Cardiac fibroblast (primary cell): ENCODE measurements around the gene TMEM252.

Source experiments
- DNase-seq, 2 donors: peaks; one replicate each; pipeline versions ENCODE4 v3.0.0 to v3.0.0-alpha.2; 2010; ENCODE audit warnings: low read depth in 2 of 2
- H3K4me3 ChIP-seq, 2 donors: replicated peaks in 1 of 2; 1 replicate in 1 of 2; 2 replicates in 1 of 2; pipeline ENCODE4 v1.5.1; 2011; ENCODE audit warnings: low read depth in 2 of 2, low read length in 2 of 2, mild to moderate bottlenecking in 2 of 2, moderate library complexity in 1 of 2
- CTCF ChIP-seq: IDR thresholded peaks from one replicate; pipeline ENCODE4 v1.5.1; 2011; ENCODE audit warnings: low read depth, mild to moderate bottlenecking, low read length, inconsistent platforms

TMEM252 gene, protein sequence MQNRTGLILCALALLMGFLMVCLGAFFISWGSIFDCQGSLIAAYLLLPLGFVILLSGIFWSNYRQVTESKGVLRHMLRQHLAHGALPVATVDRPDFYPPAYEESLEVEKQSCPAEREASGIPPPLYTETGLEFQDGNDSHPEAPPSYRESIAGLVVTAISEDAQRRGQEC

GRCh38 chr9:68540712-68541535 is at the start of gene TMEM252:
Gene TMEM252 (minus strand): TSS chr9:68540883. CDS start chr9:68540814, 69 bp downstream.
- H3K4me3 ChIP-seq, result no peak within 1 kb of the TSS
- peak in 1 of 2 donors; percentile 19 for DNase-seq
- no peak for TF ChIP-seq CTCF

DNA sequence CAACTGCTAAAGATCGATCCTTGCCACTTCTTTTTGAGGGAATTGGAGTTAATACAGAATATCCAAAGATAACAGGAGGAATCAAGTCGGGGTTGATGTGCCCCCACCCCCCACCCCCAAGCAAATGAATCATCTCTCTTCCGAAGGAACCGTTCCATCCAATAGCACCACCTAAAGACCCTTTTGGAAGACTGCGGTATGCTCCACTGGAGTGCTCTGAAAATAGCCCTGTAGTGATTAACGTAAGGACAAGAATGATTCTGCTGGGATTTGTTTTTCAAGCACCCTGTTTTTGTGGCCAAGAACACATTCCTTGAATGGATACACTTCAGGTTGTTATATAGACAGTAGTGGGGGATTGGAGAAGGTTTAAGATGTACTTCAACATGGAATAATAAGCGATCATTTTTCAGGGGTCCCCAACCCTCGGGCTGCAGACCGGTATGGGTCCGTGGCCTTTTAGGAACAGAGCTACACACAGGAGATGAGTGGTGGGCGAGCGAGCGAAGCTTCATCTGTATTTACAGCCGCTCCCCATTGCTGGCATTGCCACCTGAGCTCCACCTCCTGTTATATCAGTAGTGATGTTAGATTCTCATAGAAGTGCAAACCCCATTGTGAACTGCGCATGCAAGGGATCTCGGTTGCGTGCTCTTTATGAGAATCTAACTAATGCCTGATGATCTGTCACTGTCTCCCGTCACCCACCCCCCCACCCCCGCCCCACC is 44.5 kb upstream of the TMEM252 start:
- no peak overlapping the region for H3K4me3 ChIP-seq
- no peak for DNase-seq
- no peak for TF ChIP-seq CTCF

DNA sequence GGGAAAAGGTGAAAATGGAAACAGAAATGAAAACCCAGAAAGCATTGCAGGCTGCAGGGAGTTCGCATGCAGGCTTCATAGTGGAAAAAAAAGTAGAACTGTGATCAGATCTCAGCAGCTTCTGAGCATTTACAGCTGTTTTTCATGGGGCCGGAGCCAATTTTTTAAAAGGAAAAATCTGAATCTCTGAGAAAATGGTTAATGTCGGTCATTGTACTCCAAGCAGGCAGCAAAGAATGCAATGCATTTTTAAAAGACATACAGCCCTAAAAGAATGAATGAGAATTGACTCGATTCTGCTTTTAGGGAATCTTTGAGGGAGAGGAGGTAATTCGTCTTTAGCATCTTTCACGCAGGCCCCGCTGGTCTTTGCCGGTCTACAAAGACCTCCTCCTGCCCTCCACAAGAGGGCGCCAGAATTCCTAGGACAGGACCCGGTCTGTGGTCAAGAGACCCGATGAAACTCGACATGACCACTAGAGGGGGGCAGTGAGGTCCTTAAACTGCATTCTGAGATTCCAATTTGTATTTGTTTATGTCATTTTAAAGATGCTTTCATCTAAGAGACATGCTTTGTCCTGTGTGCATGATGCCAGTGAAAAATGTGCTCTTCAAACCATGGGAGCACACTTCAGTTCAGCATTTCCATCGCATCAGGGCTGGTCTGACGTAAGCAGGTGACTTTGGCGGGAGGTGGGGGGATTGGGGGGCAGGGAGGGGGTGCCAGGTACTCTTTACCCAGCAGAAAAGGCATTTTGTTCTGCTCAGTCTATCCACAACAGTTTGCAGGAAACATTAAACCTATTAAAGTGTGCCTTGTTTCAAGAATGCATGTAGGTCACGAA is 43.7 kb upstream of the TMEM252 start:
- peak; percentile 90 to 94 for DNase-seq
- no peak overlapping the region for H3K4me3 ChIP-seq
- TF ChIP-seq CTCF, result peak; percentile 100

- no peak for DNase-seq
- no peak for TF ChIP-seq CTCF
- H3K4me3 ChIP-seq, result no peak overlapping the region
Measured at GRCh38 chr9:68581696-68582095, 41.0 kb upstream of the TMEM252 start.

- no peak for DNase-seq
- TF ChIP-seq CTCF, result no peak
- H3K4me3 ChIP-seq, result no peak overlapping the region
Measured at GRCh38 chr9:68577774-68578591, 37.3 kb upstream of the TMEM252 start.

DNA sequence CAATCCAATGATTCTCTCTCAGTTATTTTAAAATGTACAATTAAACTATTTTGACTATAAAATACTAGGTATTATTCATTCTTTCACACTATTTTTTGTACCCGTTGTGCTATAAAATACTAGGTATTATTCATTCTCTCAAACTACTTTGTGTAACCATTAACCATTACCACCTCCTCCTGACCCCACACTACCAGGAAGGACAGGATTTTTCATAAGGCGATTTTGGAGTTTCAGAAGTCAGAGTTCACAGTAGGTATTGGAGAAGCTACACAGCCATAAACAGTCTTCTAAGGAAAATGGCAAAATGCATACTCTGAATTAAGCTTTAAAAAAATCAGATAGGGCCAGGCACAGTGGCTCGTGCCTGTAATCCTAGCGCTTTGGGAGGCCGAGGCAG is 35.1 kb upstream of the TMEM252 start:
- DNase-seq, result no peak
- H3K4me3 ChIP-seq, result no peak overlapping the region
- TF ChIP-seq CTCF, result no peak
